Panc1 (cell line): Measurements from ENCODE around the gene GDF7. TPM values are rescaled to one million over a fixed set of nuclear protein-coding genes. Genes with fewer than 3 reads are reported as not detected.

Source experiments
- ATAC-seq: fragments of 200-7000 bp; cut with Tn5 transposase; 2 replicates; pipeline ENCODE4 v1.9.1; 2020; ENCODE audit warnings: mild to moderate bottlenecking, moderate library complexity
- BruUV-seq: library from RNA; stranded (reverse); fragments of 400-500 nt; replicated peaks from 2 replicates; lab custom pipeline; 2021; lab: Mats Ljungman, UMichigan
- CTCF ChIA-PET: fragments of 300-600 bp; sonication (Branson Sonifier 250); formaldehyde crosslinking; loops from one replicate; lab custom pipeline; 2022; ENCODE audit warnings: antibody characterized with exemption; lab: Charles Lee
- POLR2A ChIA-PET: fragments of 300-600 bp; sonication (Branson Sonifier 250); formaldehyde crosslinking; loops from one replicate; lab custom pipeline; 2022; ENCODE audit warnings: antibody characterized with exemption; lab: Charles Lee
- DNase-seq: peaks from one replicate; pipeline ENCODE4 v3.0.0-alpha.2; 2010; ENCODE audit warnings: low read depth, low spot score
- H3K27ac ChIP-seq: 2 replicates; pipeline ENCODE4 v1.5.1; 2011; ENCODE audit warnings: mild to moderate bottlenecking, low read length, inconsistent platforms
- H3K27me3 ChIP-seq: fragments of 200-500 bp; sonication (Bioruptor generic); 2 replicates; pipeline ENCODE4 v1.6.0; 2014; ENCODE audit warnings: low read length, inconsistent platforms; ENCODE audit not compliant: control insufficient read depth, insufficient read depth
- H3K36me3 ChIP-seq: fragments of 200-500 bp; sonication (Bioruptor generic); 2 replicates; pipeline ENCODE4 v1.5.1; 2014; ENCODE audit warnings: inconsistent platforms, mild to moderate bottlenecking, low read length, moderate library complexity; ENCODE audit not compliant: control insufficient read depth, insufficient read depth
- H3K4me1 ChIP-seq: 2 replicates; pipeline ENCODE4 v1.5.1; 2011; ENCODE audit warnings: inconsistent platforms, mild to moderate bottlenecking, low read length, moderate library complexity; ENCODE audit not compliant: control insufficient read depth, insufficient read depth
- H3K4me3 ChIP-seq, 2 experiments: 2 replicates each; pipeline ENCODE4 v1.5.1; 2011 to 2012; ENCODE audit warnings: low read depth in 2 of 2, low read length in 2 of 2, mild to moderate bottlenecking in 2 of 2, inconsistent platforms in 1 of 2, moderate library complexity in 1 of 2
- H3K9me3 ChIP-seq: fragments of 200-500 bp; sonication (Bioruptor generic); 2 replicates; pipeline ENCODE4 v1.5.1; 2014; ENCODE audit warnings: low read depth, mild to moderate bottlenecking, inconsistent platforms, low read length, moderate library complexity; ENCODE audit not compliant: control insufficient read depth, insufficient read depth
- CTCF ChIP-seq: fragments of 450-650 bp; IDR thresholded peaks from 2 replicates; pipeline ENCODE4 v1.5.1; 2017; ENCODE audit warnings: mild to moderate bottlenecking
- POLR2AphosphoS5 ChIP-seq: IDR thresholded peaks from 2 replicates; pipeline ENCODE4 v1.6.1; 2012; ENCODE audit warnings: mild to moderate bottlenecking, low read depth, low read length, moderate library complexity
- REST ChIP-seq, 2 experiments: IDR thresholded peaks; 2 replicates each; pipeline ENCODE4 v1.6.1; 2011 to 2012; ENCODE audit warnings: low read depth in 2 of 2, control low read depth in 1 of 2, low read length in 1 of 2, mild to moderate bottlenecking in 1 of 2, moderate library complexity in 1 of 2; ENCODE audit not compliant: insufficient read depth in 1 of 2
- SIN3A ChIP-seq: IDR thresholded peaks from 2 replicates; pipeline ENCODE4 v1.6.1; 2012; ENCODE audit warnings: low read depth, mild to moderate bottlenecking, low read length, moderate library complexity, borderline replicate concordance; ENCODE audit not compliant: insufficient read depth
- TCF7L2 ChIP-seq: IDR thresholded peaks from 2 replicates; pipeline ENCODE4 v1.6.1; 2011; ENCODE audit warnings: mild to moderate bottlenecking, low read depth, low read length, inconsistent platforms
- in situ Hi-C: cut with HindIII; loops from 2 replicates; pipeline ENCODE4 v1.10.0; 2016; ENCODE audit warnings: low sequenced_read_pairs, low pct_unique_long_range_greater_than_20kb
- intact Hi-C: fragments of 100-400 bp; cut with micrococcal nuclease; formaldehyde crosslinking; loops from one replicate; pipeline ENCODE4 v1.10.0; 2022; ENCODE audit not compliant: unreplicated experiment
- total RNA-seq: library from RNA; stranded (reverse); gene quantifications from one replicate; pipeline ENCODE4 v1.2.1, GENCODE V29; 2021; ENCODE audit not compliant: unreplicated experiment

The GDF7 gene
- total RNA-seq, 1 experiment from 2014 or later, result not detected

GRCh38 chr2:20625491-20626391 is 41.2 kb upstream of the GDF7 start (continued):
- TF ChIP-seq POLR2AphosphoS5, result no peak

GRCh38 chr2:20626392-20626697 is 40.6 kb upstream of the GDF7 start:
- Histone ChIP-seq H3K4me3 (no peak overlapping the region), H3K4me1 (no peaks in the 10 kb centered on the region), H3K27ac (no peak overlapping the region), H3K36me3 (no peaks in the 10 kb centered on the region; the same call in none of the 2 replicates), H3K9me3 (no peaks in the 10 kb centered on the region), H3K27me3 (no peaks in the 10 kb centered on the region)
- ChIA-PET POLR2A (no interaction called here), CTCF (interaction anchor here (0.6 kb wide), 1 partner anchor 182 kb away, joined by 3 read pairs; no protein-coding TSS in a partner anchor)
- in situ Hi-C loops (loop anchor here (25.0 kb wide), 1 partner anchor 189 kb away; the partner anchor contains the start of gene RHOB), intact Hi-C loops (no loop called here)
- no peak for ATAC-seq
- TF ChIP-seq CTCF (no peak), POLR2AphosphoS5 (no peak), SIN3A (no peak), REST (IDR thresholded peaks at IDR 0.05; ENCODE audit: insufficient read depth in 1 of 2, low read depth in 2 of 2, low read length in 1 of 2) (no peak), TCF7L2 (no peak)
- BruUV-seq, result no TSS peak
- DNase-seq, result no peak

- Histone ChIP-seq H3K27ac (no peak overlapping the region), H3K4me1 (no peaks in the 10 kb centered on the region), H3K4me3 (no peak overlapping the region), H3K9me3 (no peaks in the 10 kb centered on the region), H3K27me3 (no peaks in the 10 kb centered on the region), H3K36me3 (no peaks in the 10 kb centered on the region; the same call in none of the 2 replicates)
- ATAC-seq (no peak), DNase-seq (no peak)
- in situ Hi-C loops (loop anchor here (25.0 kb wide), 1 partner anchor 190 kb away; the partner anchor contains the start of gene RHOB), intact Hi-C loops (no loop called here)
- ChIA-PET CTCF (interaction anchor here (0.6 kb wide), 1 partner anchor 183 kb away, joined by 3 read pairs; no protein-coding TSS in a partner anchor), POLR2A (no interaction called here)
- no TSS peak for BruUV-seq
- TF ChIP-seq TCF7L2 (no peak), CTCF (no peak), POLR2AphosphoS5 (no peak), SIN3A (no peak), REST (IDR thresholded peaks at IDR 0.05; ENCODE audit: insufficient read depth in 1 of 2, low read depth in 2 of 2, low read length in 1 of 2) (no peak)
Measured at GRCh38 chr2:20626698-20627513, 40.0 kb upstream of the GDF7 start.
